ENCODE measurements around the gene PROX1. TPM values are rescaled to one million over a fixed set of nuclear protein-coding genes. Genes with fewer than 3 reads are reported as not detected.
A peak's percentile ranks its signal among the peaks of the same experiment; 100 is the strongest.

PROX1 gene
- total and polyA plus RNA-seq, 7 donors: 0.40 to 20.6 (median 8.3) TPM

DNA sequence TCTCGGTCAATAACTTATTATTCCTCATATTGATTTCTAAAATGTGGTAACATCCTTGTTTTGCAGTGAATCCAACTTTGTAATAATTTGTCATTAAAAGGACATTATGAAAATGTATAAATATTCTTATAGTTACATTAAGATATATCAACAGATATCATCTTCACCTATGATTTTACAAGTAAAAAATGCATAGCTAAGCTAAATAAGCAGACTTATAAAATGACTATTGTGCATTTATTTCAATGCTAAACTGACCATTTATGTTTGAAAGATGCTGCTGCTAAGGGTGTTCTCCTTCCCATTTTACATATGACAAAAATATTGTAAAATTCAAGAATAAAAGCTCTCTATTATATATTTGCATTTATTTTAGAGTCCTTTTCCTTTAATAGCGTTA, 7.8 kb downstream of the PROX1 start:
- Histone ChIP-seq H3K4me3 (no peak overlapping the region), H3K27ac (no peak overlapping the region), H3K36me3 (ENCODE audit: insufficient read depth in 1 of 2, low read depth in 1 of 2) (no peaks in the 10 kb centered on the region), H3K27me3 (ENCODE audit: insufficient read depth in 3 of 3, low read length in 2 of 3) (peaks cover 0 to 4% (median 0%) of the 10 kb centered on the region in 3 donors), H3K4me1 (no peaks in the 10 kb centered on the region), H3K9me3 (no peaks in the 10 kb centered on the region)
- DNase-seq (no peak), ATAC-seq (no peak)
- intact Hi-C loops (cut with DNase I): no loop called here
- TF ChIP-seq, protein P1, sequence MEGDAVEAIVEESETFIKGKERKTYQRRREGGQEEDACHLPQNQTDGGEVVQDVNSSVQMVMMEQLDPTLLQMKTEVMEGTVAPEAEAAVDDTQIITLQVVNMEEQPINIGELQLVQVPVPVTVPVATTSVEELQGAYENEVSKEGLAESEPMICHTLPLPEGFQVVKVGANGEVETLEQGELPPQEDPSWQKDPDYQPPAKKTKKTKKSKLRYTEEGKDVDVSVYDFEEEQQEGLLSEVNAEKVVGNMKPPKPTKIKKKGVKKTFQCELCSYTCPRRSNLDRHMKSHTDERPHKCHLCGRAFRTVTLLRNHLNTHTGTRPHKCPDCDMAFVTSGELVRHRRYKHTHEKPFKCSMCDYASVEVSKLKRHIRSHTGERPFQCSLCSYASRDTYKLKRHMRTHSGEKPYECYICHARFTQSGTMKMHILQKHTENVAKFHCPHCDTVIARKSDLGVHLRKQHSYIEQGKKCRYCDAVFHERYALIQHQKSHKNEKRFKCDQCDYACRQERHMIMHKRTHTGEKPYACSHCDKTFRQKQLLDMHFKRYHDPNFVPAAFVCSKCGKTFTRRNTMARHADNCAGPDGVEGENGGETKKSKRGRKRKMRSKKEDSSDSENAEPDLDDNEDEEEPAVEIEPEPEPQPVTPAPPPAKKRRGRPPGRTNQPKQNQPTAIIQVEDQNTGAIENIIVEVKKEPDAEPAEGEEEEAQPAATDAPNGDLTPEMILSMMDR (IDR thresholded peaks at IDR 0.05): no peak
- 72 to 80% (median 73%) methylated on average over 2 of the region's 2 CpGs for WGBS, 3 donors

DNA sequence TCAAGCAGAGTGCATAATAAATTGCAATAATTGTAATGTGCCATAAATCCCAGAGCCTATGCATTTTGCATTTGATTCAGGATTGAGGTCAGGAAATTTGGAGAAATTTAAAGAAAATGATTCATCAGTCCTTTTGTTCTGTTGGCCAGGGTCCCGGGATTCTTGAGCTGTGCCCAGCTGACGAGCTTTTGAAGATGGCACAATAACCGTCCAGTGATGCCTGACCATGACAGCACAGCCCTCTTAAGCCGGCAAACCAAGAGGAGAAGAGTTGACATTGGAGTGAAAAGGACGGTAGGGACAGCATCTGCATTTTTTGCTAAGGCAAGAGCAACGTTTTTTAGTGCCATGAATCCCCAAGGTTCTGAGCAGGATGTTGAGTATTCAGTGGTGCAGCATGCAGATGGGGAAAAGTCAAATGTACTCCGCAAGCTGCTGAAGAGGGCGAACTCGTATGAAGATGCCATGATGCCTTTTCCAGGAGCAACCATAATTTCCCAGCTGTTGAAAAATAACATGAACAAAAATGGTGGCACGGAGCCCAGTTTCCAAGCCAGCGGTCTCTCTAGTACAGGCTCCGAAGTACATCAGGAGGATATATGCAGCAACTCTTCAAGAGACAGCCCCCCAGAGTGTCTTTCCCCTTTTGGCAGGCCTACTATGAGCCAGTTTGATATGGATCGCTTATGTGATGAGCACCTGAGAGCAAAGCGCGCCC, 8.7 kb downstream of the PROX1 start:
- H3K4me3 ChIP-seq: no peak overlapping the region
- H3K27ac ChIP-seq: peak overlapping the region; percentile 68
- peak; percentile 78 to 95 (median 93) for ATAC-seq
- no peaks in the 10 kb centered on the region for H3K36me3 ChIP-seq (ENCODE audit: insufficient read depth in 1 of 2, low read depth in 1 of 2)
- no peaks in the 10 kb centered on the region for H3K9me3 ChIP-seq
- peak in 1 of 2 donors; percentile 61 for DNase-seq
- TF ChIP-seq, protein P1 (IDR thresholded peaks at IDR 0.05): no peak
- intact Hi-C loops (cut with DNase I): no loop called here
- H3K4me1 ChIP-seq: no peaks in the 10 kb centered on the region
- H3K27me3 ChIP-seq (ENCODE audit: insufficient read depth in 3 of 3, low read length in 2 of 3): no peaks in the 10 kb centered on the region
- WGBS, 3 donors: 29 to 38% (median 34%) methylated on average over 15 of the region's 15 CpGs

DNA sequence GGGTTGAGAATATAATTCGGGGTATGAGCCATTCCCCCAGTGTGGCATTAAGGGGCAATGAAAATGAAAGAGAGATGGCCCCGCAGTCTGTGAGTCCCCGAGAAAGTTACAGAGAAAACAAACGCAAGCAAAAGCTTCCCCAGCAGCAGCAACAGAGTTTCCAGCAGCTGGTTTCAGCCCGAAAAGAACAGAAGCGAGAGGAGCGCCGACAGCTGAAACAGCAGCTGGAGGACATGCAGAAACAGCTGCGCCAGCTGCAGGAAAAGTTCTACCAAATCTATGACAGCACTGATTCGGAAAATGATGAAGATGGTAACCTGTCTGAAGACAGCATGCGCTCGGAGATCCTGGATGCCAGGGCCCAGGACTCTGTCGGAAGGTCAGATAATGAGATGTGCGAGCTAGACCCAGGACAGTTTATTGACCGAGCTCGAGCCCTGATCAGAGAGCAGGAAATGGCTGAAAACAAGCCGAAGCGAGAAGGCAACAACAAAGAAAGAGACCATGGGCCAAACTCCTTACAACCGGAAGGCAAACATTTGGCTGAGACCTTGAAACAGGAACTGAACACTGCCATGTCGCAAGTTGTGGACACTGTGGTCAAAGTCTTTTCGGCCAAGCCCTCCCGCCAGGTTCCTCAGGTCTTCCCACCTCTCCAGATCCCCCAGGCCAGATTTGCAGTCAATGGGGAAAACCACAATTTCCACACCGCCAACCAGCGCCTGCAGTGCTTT, 9.4 kb downstream of the PROX1 start:
- TF ChIP-seq, protein P1 (IDR thresholded peaks at IDR 0.05): no peak
- H3K9me3 ChIP-seq: no peaks in the 10 kb centered on the region
- H3K4me3 ChIP-seq: no peak overlapping the region
- no peaks in the 10 kb centered on the region for H3K4me1 ChIP-seq
- ATAC-seq: peak; percentile 28 to 43 (median 30)
- no peaks in the 10 kb centered on the region for H3K27me3 ChIP-seq (ENCODE audit: insufficient read depth in 3 of 3, low read length in 2 of 3)
- intact Hi-C loops (cut with DNase I): no loop called here
- no peak for DNase-seq
- H3K27ac ChIP-seq: peak overlapping the region; percentile 68
- no peaks in the 10 kb centered on the region for H3K36me3 ChIP-seq (ENCODE audit: insufficient read depth in 1 of 2, low read depth in 1 of 2)
- WGBS, 3 donors: 60 to 72% (median 68%) methylated on average over 24 of the region's 24 CpGs

DNA sequence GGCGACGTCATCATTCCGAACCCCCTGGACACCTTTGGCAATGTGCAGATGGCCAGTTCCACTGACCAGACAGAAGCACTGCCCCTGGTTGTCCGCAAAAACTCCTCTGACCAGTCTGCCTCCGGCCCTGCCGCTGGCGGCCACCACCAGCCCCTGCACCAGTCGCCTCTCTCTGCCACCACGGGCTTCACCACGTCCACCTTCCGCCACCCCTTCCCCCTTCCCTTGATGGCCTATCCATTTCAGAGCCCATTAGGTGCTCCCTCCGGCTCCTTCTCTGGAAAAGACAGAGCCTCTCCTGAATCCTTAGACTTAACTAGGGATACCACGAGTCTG, 10.0 kb downstream of the PROX1 start:
- TF ChIP-seq, protein P1 (IDR thresholded peaks at IDR 0.05): no peak
- Histone ChIP-seq H3K9me3 (no peaks in the 10 kb centered on the region), H3K36me3 (ENCODE audit: insufficient read depth in 1 of 2, low read depth in 1 of 2) (no peaks in the 10 kb centered on the region), H3K4me1 (no peaks in the 10 kb centered on the region), H3K27me3 (ENCODE audit: insufficient read depth in 3 of 3, low read length in 2 of 3) (no peaks in the 10 kb centered on the region), H3K27ac (no peak overlapping the region), H3K4me3 (no peak overlapping the region)
- intact Hi-C loops (cut with DNase I): no loop called here
- 95 to 98% (median 96%) methylated on average over 13 of the region's 13 CpGs for WGBS, 3 donors
- ATAC-seq (no peak), DNase-seq (no peak)

Data from psoas muscle (tissue), 8 donors.